GM13977 (cell line): ENCODE results near the gene MRPL34.

Source experiments
- DNase-seq: peaks from one replicate; pipeline ENCODE4 v3.0.0; 2012; ENCODE audit warnings: low spot score
- CTCF ChIP-seq: IDR thresholded peaks from 2 replicates; pipeline ENCODE4 v1.5.1; 2012; ENCODE audit warnings: mild to moderate bottlenecking, control low read depth; ENCODE audit not compliant: insufficient read depth; ENCODE audit errors: extremely low read depth, missing control alignments
- in situ Hi-C: fragments of 300-500 bp; cut with MboI; formaldehyde crosslinking; loops from one replicate; pipeline ENCODE4 v1.12.0; 2022; ENCODE audit warnings: low sequenced_read_pairs, low pct_unique_long_range_greater_than_20kb, mixed read lengths, inconsistent platforms; ENCODE audit not compliant: unreplicated experiment

Gene MRPL34

GRCh38 chr19:17324357-17325114 is 18.9 kb downstream of the MRPL34 start:
- in situ Hi-C loops = no loop called here
- peak; percentile 41 for DNase-seq
- TF ChIP-seq CTCF = no peak

- no peak for DNase-seq
- in situ Hi-C loops = no loop called here
- TF ChIP-seq CTCF = no peak
Observed at GRCh38 chr19:17325133-17325532, 19.5 kb downstream of the MRPL34 start.

- no peak for DNase-seq
- TF ChIP-seq CTCF = no peak
- in situ Hi-C loops = no loop called here
Observed at GRCh38 chr19:17325881-17326594, 20.4 kb downstream of the MRPL34 start.

- TF ChIP-seq CTCF = no peak
- DNase-seq = no peak
Observed at GRCh38 chr19:17326595-17326966, 20.9 kb downstream of the MRPL34 start.

GRCh38 chr19:17327068-17327653 is 21.5 kb downstream of the MRPL34 start:
- in situ Hi-C loops = no loop called here
- TF ChIP-seq CTCF = no peak
- DNase-seq = peak; percentile 32

More at GRCh38 chr19:17326595-17326966, 20.9 kb downstream of the MRPL34 start:
- in situ Hi-C loops = no loop called here

GRCh38 chr19:17327654-17328516 is 22.2 kb downstream of the MRPL34 start:
- TF ChIP-seq CTCF = no peak
- DNase-seq = peak; percentile 90
- in situ Hi-C loops = no loop called here
